GM15510 (cell line): ENCODE measurements around the gene PITHD1.
A peak's percentile ranks its signal among the peaks of the same experiment; 100 is the strongest.

ENCODE experiments used
- POLR2A ChIP-seq: IDR thresholded peaks from 3 replicates; pipeline ENCODE4 v1.6.1; 2011; ENCODE audit warnings: borderline replicate concordance; ENCODE audit not compliant: insufficient read length; ENCODE audit errors: extremely low read depth

The PITHD1 gene

GRCh38 chr1:23793861-23794731 lies 15.9 kb downstream of the PITHD1 start:
- no peak for TF ChIP-seq POLR2A

- TF ChIP-seq POLR2A: no peak
Observed at GRCh38 chr1:23795676-23796465, 17.7 kb downstream of the PITHD1 start.

- TF ChIP-seq POLR2A: no peak
Observed at GRCh38 chr1:23796466-23797271, 18.5 kb downstream of the PITHD1 start.

- TF ChIP-seq POLR2A: no peak
Observed at GRCh38 chr1:23797478-23798448, 19.5 kb downstream of the PITHD1 start.

GRCh38 chr1:23798662-23799142 lies 20.5 kb downstream of the PITHD1 start:
- no peak for TF ChIP-seq POLR2A

GRCh38 chr1:23799255-23799569 lies 21.0 kb downstream of the PITHD1 start:
- TF ChIP-seq POLR2A: no peak

GRCh38 chr1:23799570-23800399 lies 21.6 kb downstream of the PITHD1 start:
- peak; percentile 52 for TF ChIP-seq POLR2A

- peak; percentile 89 for TF ChIP-seq POLR2A
Observed at GRCh38 chr1:23800400-23801337, 22.5 kb downstream of the PITHD1 start, which contains the start of gene GALE. Gene GALE (minus strand): TSS chr1:23800754. CDS start chr1:23799007, 1,747 bp downstream.

- TF ChIP-seq POLR2A: no peak
Observed at GRCh38 chr1:23801338-23801748, 23.1 kb downstream of the PITHD1 start.

- no peak for TF ChIP-seq POLR2A
Observed at GRCh38 chr1:23801876-23802275, 23.7 kb downstream of the PITHD1 start.

- TF ChIP-seq POLR2A: no peak
Observed at GRCh38 chr1:23803674-23804073, 25.5 kb downstream of the PITHD1 start.
